NCI-H510A (cell line): ENCODE results near the gene ARHGEF25.
"Not testable (repeated sequence)": the region's sequence is repeated elsewhere in the genome, so short reads cannot be mapped to it uniquely, and the experiment has no call there.

ENCODE experiments used
- DNase-seq: peaks from one replicate; lab custom pipeline; 2025; lab: John Stamatoyannopoulos, UW

The ARHGEF25 gene

DNA sequence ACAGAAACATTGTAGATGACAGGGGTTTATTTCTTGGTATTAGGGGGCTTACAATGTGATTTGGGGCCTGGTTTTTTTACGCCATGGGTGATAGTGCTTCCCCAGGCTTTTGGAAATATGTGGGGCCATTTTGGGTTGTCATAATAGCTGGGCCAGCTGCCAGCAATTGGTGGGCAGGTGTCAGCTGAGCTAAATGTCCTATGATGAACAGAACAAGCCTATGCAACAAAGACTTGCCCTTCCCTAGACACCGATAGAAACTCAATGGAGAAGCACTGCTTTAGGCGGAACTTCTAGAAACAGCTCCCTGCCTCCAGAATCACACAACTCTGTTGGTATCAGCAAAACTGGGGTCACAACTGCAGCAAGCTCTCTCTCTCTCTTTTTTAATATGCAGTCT, 26.9 kb downstream of the ARHGEF25 start:
- DNase-seq: no peak

DNA sequence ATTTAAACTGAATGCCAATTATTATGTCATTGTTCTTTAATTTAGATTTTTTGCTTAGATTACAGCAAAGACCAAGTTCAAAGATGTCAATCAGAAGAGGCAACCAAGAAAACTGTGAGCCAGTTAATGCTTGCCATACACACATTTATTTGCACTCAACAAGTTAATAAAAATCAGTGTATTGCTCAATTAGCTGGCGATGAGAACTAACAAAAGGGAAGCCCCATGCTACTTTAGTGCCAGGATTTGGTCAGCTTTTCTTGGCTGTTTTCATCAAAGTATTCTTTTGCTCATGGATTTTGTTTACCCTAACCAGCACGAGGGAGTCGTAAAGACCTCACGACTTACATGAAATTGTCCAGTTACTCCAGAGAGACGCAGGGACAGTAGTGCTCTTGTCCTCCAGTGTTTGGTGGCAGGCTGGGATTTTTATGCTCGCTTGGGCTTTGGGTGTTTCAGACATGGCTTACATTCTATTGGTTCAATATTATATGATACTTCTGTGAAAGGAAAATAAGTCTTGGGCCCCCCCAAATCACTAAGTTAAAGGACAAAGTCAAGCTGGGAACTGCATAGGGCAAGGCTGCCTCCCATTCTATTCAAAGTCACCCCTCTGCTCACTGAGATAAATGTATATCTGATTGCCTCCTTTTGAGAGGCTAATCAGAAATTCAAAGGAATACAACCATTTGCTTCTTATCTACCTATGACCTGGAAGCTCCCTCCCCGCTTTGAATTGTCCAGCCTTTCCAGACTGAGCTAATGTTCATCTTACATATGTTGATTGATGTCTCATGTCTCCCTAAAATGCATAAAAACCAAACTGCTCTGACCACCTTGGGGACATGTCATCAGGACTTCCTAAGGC, 29.2 kb downstream of the ARHGEF25 start:
- DNase-seq: no peak

DNA sequence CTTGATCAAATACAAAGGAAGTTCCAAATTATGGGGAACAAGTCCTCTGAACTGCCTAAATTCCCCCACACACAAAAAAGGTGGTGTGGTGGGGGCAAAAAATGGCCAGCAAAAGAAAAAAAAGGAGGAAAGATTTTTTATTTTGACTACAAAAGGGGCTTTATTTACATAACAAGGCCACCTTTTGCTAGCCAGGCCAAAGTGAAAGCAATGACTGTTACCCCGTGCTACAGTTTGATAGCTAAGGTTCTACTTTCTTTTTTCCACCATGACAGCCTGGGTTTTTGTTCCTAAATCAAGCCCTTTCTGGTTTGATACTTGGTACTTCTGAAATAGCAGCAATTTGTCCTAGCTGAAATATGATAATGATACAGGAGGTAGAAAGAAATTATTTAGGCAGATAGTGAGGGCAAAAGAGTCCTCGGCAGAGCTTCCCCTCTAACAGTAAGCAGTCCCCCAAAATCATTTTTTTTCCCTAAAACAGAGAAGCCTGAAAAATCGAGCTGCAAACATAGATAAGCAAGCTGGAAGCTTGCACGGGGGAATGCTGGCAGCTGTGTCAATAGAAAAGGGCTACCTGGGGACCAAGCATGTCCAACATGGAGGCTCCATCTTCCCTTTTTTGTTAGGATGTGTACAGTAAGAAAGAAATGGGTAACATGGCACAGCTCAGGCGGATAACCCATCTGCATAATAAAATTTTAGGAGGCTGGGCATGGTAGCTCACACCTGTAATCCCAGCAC, 30.6 kb downstream of the ARHGEF25 start:
- DNase-seq: no peak

DNA sequence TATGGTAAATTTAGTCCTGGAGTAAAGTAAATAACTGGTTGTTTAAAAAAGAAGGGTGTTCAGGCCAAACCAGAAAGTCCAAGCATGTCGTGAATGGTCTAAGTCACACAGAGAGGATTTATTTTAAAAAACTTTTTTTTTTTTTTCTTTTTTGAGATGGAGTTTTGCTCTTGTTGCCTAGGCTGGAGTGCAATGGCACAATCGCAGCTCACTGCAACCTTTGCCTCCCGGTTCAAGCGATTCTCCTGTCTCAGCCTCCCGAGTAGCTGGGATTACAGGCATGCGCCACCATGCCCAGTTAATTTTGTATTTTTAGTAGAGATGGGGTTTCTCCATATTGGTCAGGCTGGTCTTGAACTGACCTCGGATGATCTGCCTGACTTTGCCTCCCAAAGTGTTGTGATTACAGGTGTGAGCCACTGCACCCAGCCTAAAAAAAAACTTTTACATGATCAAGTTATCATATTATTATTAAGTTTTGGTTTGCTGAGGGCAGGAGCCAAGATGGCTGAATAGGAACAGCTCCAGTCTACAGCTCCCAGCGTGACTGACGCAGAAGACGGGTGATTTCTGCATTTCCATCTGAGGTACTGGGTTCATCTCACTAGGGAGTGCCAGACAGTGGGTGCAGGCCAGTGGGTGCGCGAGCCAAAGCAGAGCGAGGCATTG, 34.9 kb downstream of the ARHGEF25 start:
- DNase-seq: not testable (repeated sequence)

DNA sequence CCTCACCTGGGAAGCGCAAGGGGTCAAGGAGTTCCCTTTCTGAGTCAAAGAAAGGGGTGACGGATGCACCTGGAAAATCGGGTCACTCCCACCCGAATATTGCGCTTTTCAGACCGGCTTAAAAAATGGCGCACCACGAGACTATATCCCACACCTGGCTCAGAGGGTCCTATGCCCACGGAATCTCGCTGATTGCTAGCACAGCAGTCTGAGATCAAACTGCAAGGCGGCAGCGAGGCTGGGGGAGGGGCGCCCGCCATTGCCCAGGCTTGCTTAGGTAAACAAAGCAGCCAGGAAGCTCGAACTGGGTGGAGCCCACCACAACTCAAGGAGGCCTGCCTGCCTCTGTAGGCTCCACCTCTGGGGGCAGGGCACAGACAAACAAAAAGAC, 35.4 kb downstream of the ARHGEF25 start:
- not testable (repeated sequence) for DNase-seq

DNA sequence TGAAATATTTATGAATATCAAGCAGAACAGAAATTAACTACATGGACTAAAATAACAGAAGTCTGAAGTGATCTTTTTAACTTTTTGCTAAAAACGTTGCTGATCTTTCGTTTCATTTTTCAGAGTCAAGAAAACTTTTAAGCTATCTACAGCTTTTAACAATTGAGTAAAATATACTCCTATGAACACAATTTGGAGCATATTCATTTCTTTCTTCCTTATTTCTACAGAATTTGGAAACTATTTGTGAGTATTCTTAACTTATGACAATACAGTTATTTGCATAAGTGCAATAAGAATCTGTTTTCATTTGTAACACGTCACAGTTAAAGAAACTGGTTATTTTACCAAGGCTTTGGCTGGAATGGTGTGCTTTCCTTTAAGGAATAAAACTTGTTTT, 42.8 kb downstream of the ARHGEF25 start:
- no peak for DNase-seq

DNA sequence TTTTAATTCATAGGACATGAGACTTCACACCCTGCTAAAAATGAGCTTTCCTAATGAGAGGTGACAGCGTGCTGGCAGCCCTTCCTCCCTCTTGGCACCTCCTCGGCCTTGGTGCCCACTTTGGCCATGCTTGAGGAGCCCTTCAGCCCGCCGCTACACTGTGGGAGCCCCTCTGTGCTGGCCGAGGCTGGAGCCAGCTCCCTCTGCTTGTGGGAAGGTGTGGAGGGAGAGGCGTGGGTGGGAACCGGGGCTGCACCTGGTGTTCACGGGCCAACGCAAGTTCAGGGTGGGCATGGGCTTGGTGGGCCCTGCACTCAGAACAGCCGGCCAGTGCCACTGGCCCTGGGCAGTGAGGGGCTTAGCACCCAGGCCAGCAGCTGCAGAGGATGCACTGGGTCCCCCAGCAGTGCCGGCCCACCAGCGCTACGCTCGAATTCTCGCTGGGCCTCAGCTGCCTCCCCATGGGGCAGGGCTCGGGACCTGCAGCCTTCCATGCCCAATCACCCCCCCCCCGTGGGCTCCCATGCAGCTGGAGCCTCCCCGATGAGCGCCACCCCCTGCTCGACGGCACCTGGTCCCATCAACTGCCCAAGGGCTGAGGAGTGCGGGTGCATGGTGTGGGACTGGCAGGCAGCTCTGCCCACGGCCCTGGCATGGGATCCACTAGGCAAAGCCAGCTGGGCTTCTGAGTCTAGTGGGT, 44.5 kb downstream of the ARHGEF25 start:
- DNase-seq: no peak

DNA sequence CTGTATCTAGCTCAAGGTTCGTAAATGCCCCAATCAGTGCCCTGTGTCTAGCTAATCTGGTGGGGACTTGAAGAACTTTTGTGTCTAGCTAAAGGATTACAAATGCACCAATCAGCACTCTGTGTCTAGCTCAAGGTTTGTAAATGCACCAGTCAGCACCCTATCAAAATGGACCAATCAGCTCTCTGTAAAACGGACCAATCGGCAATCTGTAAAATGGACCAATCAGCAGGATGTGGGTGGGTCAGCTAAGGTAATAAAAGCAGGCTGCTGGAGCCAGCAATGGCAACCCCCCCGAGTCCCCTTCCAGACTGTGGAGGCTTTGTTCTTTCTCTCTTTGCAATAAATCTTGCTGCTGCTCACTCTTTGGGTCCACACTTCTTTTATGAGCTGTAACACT, 45.2 kb downstream of the ARHGEF25 start:
- not testable (repeated sequence) for DNase-seq

DNA sequence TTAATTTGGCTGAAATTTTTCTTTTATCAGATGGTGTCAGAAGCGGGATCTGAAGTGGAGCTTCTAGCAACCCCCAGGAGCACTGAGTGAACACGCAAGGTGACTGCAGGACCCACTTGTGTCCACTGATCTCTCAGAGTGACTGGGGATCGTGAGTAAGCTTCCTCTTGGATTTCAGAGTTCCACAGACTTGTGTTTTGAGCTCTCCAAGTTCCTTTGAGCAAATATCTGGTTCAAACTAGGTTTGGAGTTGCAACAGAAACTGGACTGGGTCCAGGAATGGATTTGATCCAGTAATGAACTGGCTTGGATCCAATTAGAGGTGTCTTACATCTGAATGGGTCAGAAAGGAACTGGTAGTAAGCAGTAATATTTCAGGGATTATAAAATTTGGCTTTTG, 46.5 kb downstream of the ARHGEF25 start:
- no peak for DNase-seq

DNA sequence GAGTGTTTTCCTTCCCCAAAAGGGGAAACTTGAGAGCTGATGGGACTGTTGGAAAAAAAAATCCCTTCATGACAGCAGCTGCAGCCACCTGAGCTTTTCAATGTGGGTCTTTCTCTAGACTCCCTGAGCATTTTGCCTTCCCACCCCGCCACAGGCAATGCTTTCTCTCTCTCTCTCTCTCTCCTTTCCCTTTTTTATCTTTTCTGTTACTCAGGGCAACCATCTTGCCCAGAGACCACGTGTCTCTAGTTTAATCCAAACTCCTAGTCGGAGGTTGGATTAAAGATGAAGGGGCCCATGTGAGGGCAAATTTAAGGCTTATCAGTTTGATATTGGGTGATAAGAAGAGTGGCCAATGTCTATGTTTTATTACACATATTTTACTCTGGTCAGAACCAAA, 47.7 kb downstream of the ARHGEF25 start:
- no peak for DNase-seq

DNA sequence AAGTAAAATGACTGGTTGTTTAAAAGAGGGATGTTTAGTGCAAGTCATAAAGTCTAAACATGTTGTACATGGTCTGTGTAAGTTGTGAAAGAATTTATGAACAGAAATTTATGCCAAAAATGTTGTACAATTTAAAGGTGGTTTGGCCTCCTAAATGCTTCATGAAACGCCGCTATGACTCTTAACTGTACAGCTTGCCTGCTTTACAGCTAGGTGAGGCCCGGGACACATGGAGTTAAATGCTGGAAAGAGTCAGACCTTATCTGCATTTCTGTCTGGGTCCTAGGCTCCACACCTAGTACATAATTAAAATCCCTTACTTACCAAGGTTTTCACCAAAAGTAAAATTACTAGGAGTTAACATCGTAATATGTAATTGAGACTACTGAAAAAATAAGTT, 50.1 kb downstream of the ARHGEF25 start:
- no peak for DNase-seq

DNA sequence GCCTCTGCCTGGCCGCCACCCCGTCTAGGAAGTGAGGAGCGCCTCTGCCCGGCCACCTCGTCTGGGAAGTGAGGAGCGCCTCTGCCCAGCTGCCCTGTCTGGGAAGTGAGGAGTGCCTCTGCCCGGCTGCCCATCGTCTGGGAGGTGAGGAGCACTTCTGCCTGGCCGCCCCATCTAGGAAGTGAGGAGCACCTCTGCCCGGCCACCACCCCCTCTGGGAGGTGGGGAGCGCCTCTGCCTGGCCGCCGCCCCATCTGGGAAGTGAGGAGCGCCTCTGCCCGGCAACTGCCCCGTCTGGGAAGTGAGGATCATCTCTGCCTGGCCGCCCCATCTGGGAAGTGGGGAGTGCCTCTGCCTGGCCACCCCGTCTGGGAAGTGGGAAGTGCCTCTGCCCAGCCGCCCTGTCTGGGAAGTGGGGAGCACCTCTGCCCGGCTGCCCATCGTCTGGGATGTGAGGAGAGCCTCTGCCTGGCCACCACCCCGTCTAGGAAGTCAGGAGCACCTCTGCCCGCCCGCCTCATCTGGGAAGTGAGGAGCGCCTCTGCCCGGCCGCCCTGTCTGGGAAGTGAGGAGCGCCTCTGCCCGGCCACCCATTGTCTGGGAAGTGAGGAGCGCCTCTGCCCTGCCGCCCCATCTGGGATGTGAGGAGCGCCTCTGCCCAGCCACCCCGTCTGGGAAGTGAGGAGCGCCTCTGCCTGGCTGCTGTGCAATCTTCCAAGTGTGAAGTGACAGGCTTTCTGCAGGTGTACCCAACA, 54.0 kb downstream of the ARHGEF25 start:
- DNase-seq: not testable (repeated sequence)
